NCI-H774 (cell line): ENCODE results near the gene PERP.
A peak's percentile ranks its signal among the peaks of the same experiment; 100 is the strongest.
"Not testable (repeated sequence)": the region's sequence is repeated elsewhere in the genome, so short reads cannot be mapped to it uniquely, and the experiment has no call there.

Experiments used
- DNase-seq: peaks from one replicate; lab custom pipeline; 2025; lab: John Stamatoyannopoulos, UW

Gene PERP

GRCh38 chr6:138105446-138105845, 1.8 kb downstream of the PERP start:
- no peak for DNase-seq

- no peak for DNase-seq
Observed at GRCh38 chr6:138104618-138105213, 2.5 kb downstream of the PERP start.

DNA sequence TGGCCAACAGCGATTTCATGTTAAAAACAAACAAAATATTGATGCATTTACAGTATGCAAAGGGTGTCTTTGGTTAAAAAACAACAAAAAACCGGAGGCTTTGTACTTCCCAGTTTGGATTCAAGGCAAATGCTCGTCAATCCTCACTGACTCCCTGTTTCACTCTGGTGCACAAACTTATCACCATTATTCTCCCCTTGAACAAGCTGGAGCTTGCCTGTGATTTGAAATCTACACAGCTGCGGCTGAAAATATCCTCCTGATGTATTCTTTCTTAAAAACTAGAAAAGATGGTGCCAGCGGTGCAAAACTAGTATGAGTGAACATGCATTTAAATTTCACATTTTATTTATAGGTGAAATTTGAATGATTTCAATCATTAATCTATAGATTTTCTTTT, 3.3 kb downstream of the PERP start:
- no peak for DNase-seq

DNA sequence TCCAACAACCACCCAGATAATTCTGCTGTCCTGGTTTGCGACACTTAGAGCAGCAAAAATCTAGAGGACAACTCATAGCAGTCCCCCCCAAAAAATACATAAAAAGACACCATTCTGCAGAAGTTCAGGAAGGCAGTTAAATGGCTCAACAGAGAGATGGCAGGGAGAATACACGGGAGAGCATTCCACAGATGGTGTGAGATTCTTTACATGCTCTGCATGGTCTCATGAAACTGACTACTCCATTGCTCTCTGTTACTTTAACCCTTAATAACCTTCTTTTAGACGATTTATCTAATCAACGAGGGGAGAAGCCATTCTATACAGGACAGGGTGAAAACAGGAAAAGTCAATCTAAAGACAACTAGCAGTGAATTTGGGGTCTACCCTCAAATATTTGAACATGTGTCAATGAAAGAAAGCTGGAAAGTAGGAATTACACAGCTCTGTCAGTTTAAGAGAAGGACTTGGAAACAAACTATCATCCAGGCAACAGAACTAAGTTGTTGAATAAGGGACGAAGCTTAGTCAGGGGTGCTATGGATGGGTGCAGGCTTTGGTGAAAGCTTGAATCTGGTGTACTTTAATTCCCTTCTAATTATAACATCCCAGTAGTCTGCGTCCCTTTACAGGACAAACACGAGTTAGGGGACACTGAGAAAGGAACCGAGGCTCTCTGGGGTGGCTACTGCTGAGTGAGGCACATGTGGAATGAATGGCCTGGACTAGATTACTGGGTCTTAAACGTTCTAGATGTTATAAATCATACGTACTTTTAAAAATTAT, 5.1 kb downstream of the PERP start:
- no peak for DNase-seq

DNA sequence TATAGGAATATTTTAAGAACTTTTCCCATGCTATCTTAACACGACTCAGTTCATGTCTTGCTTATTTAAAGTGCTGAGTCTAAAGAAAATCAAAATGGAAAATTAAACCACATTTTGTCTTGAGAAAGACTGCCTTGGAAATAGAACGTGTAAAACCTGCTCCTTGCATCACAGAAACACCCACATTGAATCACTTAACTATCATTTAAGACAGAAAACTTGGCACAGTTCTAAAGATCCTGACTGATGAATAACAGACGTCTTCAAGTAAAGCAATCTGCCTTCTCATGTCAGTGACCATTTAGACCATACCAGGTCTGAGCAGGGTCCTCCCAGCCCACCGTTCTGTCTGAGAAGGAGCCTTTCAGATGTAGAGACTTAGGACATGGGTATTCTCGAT, 7.4 kb downstream of the PERP start:
- no peak for DNase-seq

GRCh38 chr6:138098306-138098705, 8.9 kb downstream of the PERP start:
- DNase-seq, result no peak

GRCh38 chr6:138094260-138094659, 13.0 kb downstream of the PERP start:
- no peak for DNase-seq

GRCh38 chr6:138093632-138094031, 13.6 kb downstream of the PERP start:
- no peak for DNase-seq

DNA sequence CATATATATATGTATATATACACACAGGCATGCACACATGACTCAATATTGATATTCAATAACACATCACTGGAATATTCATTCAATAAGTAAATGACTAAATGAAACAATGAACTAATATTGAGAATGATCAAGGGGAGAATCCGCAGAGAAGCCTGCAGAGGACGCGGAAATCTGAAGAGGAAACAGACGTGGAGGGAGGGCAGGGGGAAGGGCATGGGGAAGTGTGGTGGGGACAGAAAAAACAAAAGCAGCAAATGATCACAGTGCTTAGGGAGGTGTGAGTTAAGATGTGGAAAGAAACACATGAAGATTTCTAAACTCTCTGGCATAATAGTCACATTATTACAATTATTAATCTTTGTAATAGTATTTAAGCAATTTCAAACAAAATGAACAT, 14.5 kb downstream of the PERP start:
- DNase-seq, result no peak

GRCh38 chr6:138089325-138089724, 17.9 kb downstream of the PERP start:
- peak; percentile 32 for DNase-seq

GRCh38 chr6:138088326-138088762, 18.9 kb downstream of the PERP start:
- peak; percentile 65 for DNase-seq

- DNase-seq, result peak; percentile 33
Observed at GRCh38 chr6:138087593-138088325, 19.5 kb downstream of the PERP start.

- peak; percentile 91 for DNase-seq
Observed at GRCh38 chr6:138086573-138087196, 20.5 kb downstream of the PERP start.

GRCh38 chr6:138085839-138086222, 21.4 kb downstream of the PERP start:
- DNase-seq, result no peak

- DNase-seq, result no peak
Observed at GRCh38 chr6:138084904-138085838, 22.0 kb downstream of the PERP start.

DNA sequence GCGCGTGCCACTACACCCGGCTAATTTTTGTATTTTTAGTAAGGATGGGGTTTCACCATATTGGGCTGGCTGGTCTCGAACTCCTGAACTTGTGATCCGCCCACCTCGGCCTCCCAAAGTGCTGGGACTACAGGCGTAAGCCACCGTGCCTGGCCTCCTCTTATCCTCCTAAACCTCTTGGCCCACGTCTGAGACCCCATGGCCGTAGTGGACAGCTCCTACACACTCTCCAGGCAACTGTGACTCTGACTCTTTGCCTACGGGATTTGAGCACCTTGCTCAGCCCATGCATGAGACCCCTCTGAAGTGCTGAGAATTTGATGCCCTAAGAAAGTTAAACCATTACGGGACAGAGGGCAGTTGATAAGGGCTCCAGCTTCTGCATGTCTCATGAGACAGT, 25.0 kb downstream of the PERP start:
- DNase-seq, result no peak

GRCh38 chr6:138079556-138079955, 27.7 kb downstream of the PERP start:
- DNase-seq, result not testable (repeated sequence)

DNA sequence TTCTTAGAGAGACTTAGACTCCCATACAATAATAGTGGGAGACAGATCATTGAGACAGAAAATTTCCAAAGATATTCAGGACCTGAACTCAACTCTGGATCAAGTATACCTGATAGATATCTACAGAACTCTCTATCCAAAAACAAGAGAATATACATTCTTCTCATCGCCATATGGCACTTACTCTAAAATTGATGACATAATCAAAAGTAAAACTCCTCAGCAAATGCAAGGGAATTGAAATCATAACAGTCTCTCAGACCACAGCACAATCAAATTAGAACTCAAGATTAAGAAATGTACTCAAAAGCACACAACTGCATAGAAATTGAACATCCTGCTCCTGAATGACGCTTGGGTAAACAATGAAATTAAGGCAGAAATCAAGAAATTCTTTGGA, 28.7 kb downstream of the PERP start:
- no peak for DNase-seq

DNA sequence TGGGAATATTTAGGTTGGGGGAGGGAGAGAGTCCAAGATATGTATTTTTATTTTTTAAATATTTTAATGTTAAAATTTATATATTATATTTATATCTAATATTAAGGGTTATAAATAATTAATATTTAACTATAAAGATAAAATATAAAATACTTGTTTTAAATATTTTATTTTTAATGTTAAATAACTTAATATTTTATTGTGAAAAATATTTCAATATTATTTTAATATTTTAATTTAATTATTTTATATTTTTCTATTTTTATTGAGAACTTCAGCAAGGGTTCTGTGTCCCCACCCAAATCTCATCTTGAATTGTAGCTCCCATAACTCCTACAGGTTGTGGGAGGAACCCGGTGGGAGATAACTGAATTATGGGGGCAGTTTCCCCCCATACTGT, 34.0 kb downstream of the PERP start:
- DNase-seq, result no peak

- no peak for DNase-seq
Observed at GRCh38 chr6:138063726-138064125, 43.5 kb downstream of the PERP start.

- DNase-seq, result no peak
Observed at GRCh38 chr6:138054982-138055381, 52.2 kb downstream of the PERP start.

DNA sequence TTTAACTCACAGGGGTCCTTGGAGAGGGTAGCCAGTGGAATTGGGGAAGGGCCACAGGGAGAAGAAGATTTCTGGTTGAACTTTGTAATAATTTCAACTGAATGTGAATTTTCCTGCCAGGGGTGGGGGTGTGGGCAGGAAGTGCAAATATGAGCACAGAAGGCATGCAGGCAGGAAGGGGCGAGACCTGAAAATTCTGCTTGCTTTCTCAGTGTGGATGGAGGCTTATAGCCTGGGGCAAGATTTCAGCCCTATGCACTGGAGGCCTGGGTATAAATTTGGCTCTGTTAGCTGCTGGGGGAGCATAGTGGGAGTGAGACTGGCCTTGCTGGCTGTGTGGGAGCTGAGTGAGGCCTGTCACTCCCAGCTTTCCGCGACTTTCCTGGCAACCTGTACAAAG, 54.4 kb downstream of the PERP start:
- DNase-seq, result no peak
